IMR-90 (cell line): ENCODE measurements around the gene IRAK2. TPM values are rescaled to one million over a fixed set of nuclear protein-coding genes. Genes with fewer than 3 reads are reported as not detected.

Experiments
- ATAC-seq: fragments of 200-7000 bp; cut with Tn5 transposase; 2 replicates; pipeline ENCODE4 v1.9.1; 2020; ENCODE audit warnings: low read depth, mild to moderate bottlenecking, moderate library complexity
- BruUV-seq: library from RNA; stranded (reverse); fragments of 400-500 nt; replicated peaks from 2 replicates; lab custom pipeline; 2021; lab: Mats Ljungman, UMichigan
- CTCF ChIA-PET: fragments of 300-600 bp; formaldehyde crosslinking; extraction: SDS; loops from one replicate; lab custom pipeline; 2021; ENCODE audit warnings: antibody characterized with exemption; lab: Yijun Ruan, JAX
- POLR2A ChIA-PET: fragments of 300-600 bp; sonication (Branson Sonifier 250); formaldehyde crosslinking; loops from one replicate; lab custom pipeline; 2022; ENCODE audit warnings: antibody characterized with exemption; ENCODE audit not compliant: unreplicated experiment; lab: Charles Lee
- DNase-seq: peaks from one replicate; pipeline ENCODE4 v3.0.0; 2013
- H2AFZ ChIP-seq: replicated peaks from 2 replicates; pipeline ENCODE3; 2013; ENCODE audit warnings: low read length, mild to moderate bottlenecking; ENCODE audit not compliant: poor library complexity
- H2AK5ac ChIP-seq: 2 replicates; pipeline ENCODE4 v1.6.1; 2013; ENCODE audit warnings: low read depth, low read length, inconsistent platforms
- H2AK9ac ChIP-seq: replicated peaks from 2 replicates; pipeline ENCODE3; 2013; ENCODE audit warnings: mild to moderate bottlenecking, low read depth, low read length, moderate library complexity; ENCODE audit not compliant: poor library complexity
- H2BK120ac ChIP-seq: 2 replicates; pipeline ENCODE4 v1.6.1; 2013; ENCODE audit warnings: low read depth, low read length, inconsistent platforms
- H2BK15ac ChIP-seq: 3 replicates; pipeline ENCODE4 v1.6.1; 2013; ENCODE audit warnings: low read depth, low read length, inconsistent platforms
- H2BK20ac ChIP-seq: 2 replicates; pipeline ENCODE4 v1.6.1; 2013; ENCODE audit warnings: low read depth, mild to moderate bottlenecking, inconsistent platforms, low read length, moderate library complexity
- H2BK5ac ChIP-seq: 2 replicates; pipeline ENCODE4 v1.6.1; 2013; ENCODE audit warnings: mild to moderate bottlenecking, low read depth, low read length, inconsistent platforms; ENCODE audit not compliant: poor library complexity, severe bottlenecking
- H3K14ac ChIP-seq: replicated peaks from 2 replicates; pipeline ENCODE4 v1.6.1; 2013; ENCODE audit warnings: low read depth, low read length, inconsistent platforms
- H3K18ac ChIP-seq: 2 replicates; pipeline ENCODE4 v1.6.1; 2013; ENCODE audit warnings: low read depth, low read length, control low read depth
- H3K23ac ChIP-seq: 2 replicates; pipeline ENCODE4 v1.6.1; 2013; ENCODE audit warnings: low read depth, low read length, inconsistent platforms
- H3K27ac ChIP-seq: 2 replicates; pipeline ENCODE4 v1.5.1; 2013; ENCODE audit warnings: mild to moderate bottlenecking, control low read depth, low read length; ENCODE audit not compliant: insufficient read depth
- H3K27me3 ChIP-seq: 2 replicates; pipeline ENCODE4 v1.6.1; 2013; ENCODE audit warnings: low read length; ENCODE audit not compliant: control insufficient read depth, insufficient read depth
- H3K36me3 ChIP-seq: 2 replicates; pipeline ENCODE4 v1.6.1; 2013; ENCODE audit warnings: low read length, mixed read lengths; ENCODE audit not compliant: control insufficient read depth, insufficient read depth
- H3K4ac ChIP-seq: 2 replicates; pipeline ENCODE4 v1.6.1; 2013; ENCODE audit warnings: low read depth, low read length, inconsistent platforms
- H3K4me1 ChIP-seq: 2 replicates; pipeline ENCODE4 v1.6.1; 2013; ENCODE audit warnings: low read length, mixed read lengths; ENCODE audit not compliant: control insufficient read depth, insufficient read depth
- H3K4me2 ChIP-seq: 2 replicates; pipeline ENCODE4 v1.6.1; 2013; ENCODE audit warnings: low read depth, mild to moderate bottlenecking, control low read depth, low read length, moderate library complexity
- H3K4me3 ChIP-seq: 2 replicates; pipeline ENCODE4 v1.5.1; 2013; ENCODE audit warnings: low read depth, mild to moderate bottlenecking, control low read depth, low read length, moderate library complexity; ENCODE audit not compliant: insufficient read depth
- H3K56ac ChIP-seq: 2 replicates; pipeline ENCODE4 v1.6.1; 2013; ENCODE audit warnings: low read length, inconsistent platforms; ENCODE audit not compliant: insufficient read depth; ENCODE audit errors: extremely low read depth
- H3K79me1 ChIP-seq, 2 experiments: 2 replicates each; pipeline ENCODE4 v1.6.1; 2013; ENCODE audit warnings: low read length in 2 of 2, inconsistent platforms in 1 of 2, low read depth in 1 of 2
- H3K9ac ChIP-seq: 2 replicates; pipeline ENCODE4 v1.6.1; 2013; ENCODE audit warnings: low read depth, low read length, control low read depth
- H3K9me1 ChIP-seq: 2 replicates; pipeline ENCODE4 v1.6.1; 2013; ENCODE audit warnings: low read length, inconsistent platforms; ENCODE audit not compliant: insufficient read depth
- H3K9me3 ChIP-seq: 2 replicates; pipeline ENCODE4 v1.6.1; 2013; ENCODE audit warnings: low read length; ENCODE audit not compliant: control insufficient read depth, insufficient read depth
- H4K20me1 ChIP-seq: 2 replicates; pipeline ENCODE4 v1.6.1; 2013; ENCODE audit warnings: low read length, inconsistent platforms; ENCODE audit not compliant: insufficient read depth
- H4K5ac ChIP-seq: 2 replicates; pipeline ENCODE4 v1.6.1; 2013; ENCODE audit warnings: mild to moderate bottlenecking, low read depth, low read length, control low read depth
- H4K8ac ChIP-seq, 2 experiments: 2 replicates each; pipeline ENCODE4 v1.6.1; 2013; ENCODE audit warnings: low read depth in 2 of 2, low read length in 2 of 2, control low read depth in 1 of 2, inconsistent platforms in 1 of 2
- H4K91ac ChIP-seq: 2 replicates; pipeline ENCODE4 v1.6.1; 2013; ENCODE audit warnings: low read depth, low read length, inconsistent platforms; ENCODE audit not compliant: insufficient read depth
- CEBPB ChIP-seq: IDR thresholded peaks from 2 replicates; pipeline ENCODE4 v1.6.1; 2012; ENCODE audit warnings: low read depth, low read length, improper control_type of control experiment
- CHD1 ChIP-seq: IDR thresholded peaks from 2 replicates; pipeline ENCODE4 v1.6.1; 2012; ENCODE audit warnings: low read depth, low read length, improper control_type of control experiment
- MAZ ChIP-seq: IDR thresholded peaks from 2 replicates; pipeline ENCODE4 v1.6.1; 2012; ENCODE audit warnings: low read depth, mild to moderate bottlenecking, low read length, improper control_type of control experiment, moderate library complexity, borderline replicate concordance
- POLR2A ChIP-seq: IDR thresholded peaks from 2 replicates; pipeline ENCODE4 v1.6.1; 2012; ENCODE audit warnings: mild to moderate bottlenecking, low read depth, low read length
- WGBS, 2 experiments: methylation state at CpG; one replicate each; pipeline versions ENCODE4 v1.1.5 to v1.1.7; 2013; ENCODE audit warnings: missing lambda C conversion rate in 2 of 2; ENCODE audit not compliant: insufficient read length in 1 of 2; ENCODE audit errors: extremely low coverage in 2 of 2; 5-methylcytosine and 5-hydroxymethylcytosine counted together
- dilution Hi-C: fragments of 300-500 bp; cut with HindIII; formaldehyde crosslinking; loops from one replicate; pipeline ENCODE4 v1.14.3; 2018; ENCODE audit warnings: low sequenced_read_pairs; ENCODE audit not compliant: unreplicated experiment
- in situ Hi-C: fragments of 300-500 bp; cut with MboI; formaldehyde crosslinking; loops from 3 replicates; pipeline ENCODE4 v1.14.3; 2019; ENCODE audit warnings: low sequenced_read_pairs, inconsistent platforms, mixed read lengths
- intact Hi-C: fragments of 100-400 bp; cut with micrococcal nuclease; formaldehyde crosslinking; loops from 2 replicates; pipeline ENCODE4 v1.10.0; 2022
- polyA plus RNA-seq, 3 experiments: library from polyadenylated mRNA; depleted of rRNA; stranded (reverse); fragments of >200 nt; gene quantifications; 2 replicates each; pipeline ENCODE4 v1.2.3, GENCODE V29; 2012; ENCODE audit warnings: low replicate concordance in 1 of 3
- total RNA-seq: library from RNA; depleted of rRNA; stranded (reverse); fragments of >200 nt; gene quantifications from 2 replicates; pipeline ENCODE4 v1.2.3, GENCODE V29; 2012

The IRAK2 gene
- total and polyA plus RNA-seq, 2 of the 4 experiments (the other 2 are of a cell fraction), result 6.9 to 8.1 TPM

DNA sequence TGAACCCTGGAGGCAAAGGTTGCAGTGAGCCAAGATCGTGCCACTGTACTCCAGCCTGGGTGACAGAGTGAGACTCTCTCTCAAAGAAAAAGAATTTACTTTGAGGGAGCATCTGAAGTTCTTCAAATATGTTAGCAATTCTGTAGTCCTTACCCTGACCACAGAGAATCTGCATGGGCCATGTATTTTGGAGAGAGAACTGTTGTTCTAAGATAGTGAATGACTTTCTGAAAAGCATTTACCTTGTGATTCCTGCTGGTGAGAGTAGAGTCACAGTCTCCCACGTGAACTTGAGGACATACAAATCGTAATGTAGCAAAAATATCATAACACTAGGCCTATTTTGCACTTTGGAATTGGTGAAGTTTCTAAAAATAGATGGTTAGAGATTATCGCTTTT lies 45.3 kb upstream of the IRAK2 start:
- H3K27me3 ChIP-seq, result no peaks in the 10 kb centered on the region
- ChIA-PET CTCF (interaction anchor here (1.0 kb wide), 1 partner anchor 144 kb away, joined by 3 read pairs; no protein-coding TSS in a partner anchor), POLR2A (no interaction called here)
- dilution Hi-C loops (no loop called here), intact Hi-C loops (loop anchor here (10.0 kb wide), 1 partner anchor 135 kb away; the partner anchor contains the start of gene EMC3), in situ Hi-C loops (no loop called here)
- H2BK5ac ChIP-seq, result no peak overlapping the region
- no peak overlapping the region for H3K23ac ChIP-seq
- H3K4me1 ChIP-seq, result peaks cover 2% of the 10 kb centered on the region; the same call in 1 of the 2 replicates
- H3K9me1 ChIP-seq, result peaks cover 8% of the 10 kb centered on the region
- DNase-seq, result no peak
- H3K14ac ChIP-seq, result no peak overlapping the region
- no peak for ATAC-seq
- H4K5ac ChIP-seq, result no peak overlapping the region
- H2AK9ac ChIP-seq, result no peak overlapping the region
- H2AFZ ChIP-seq, result no peak overlapping the region
- no peak overlapping the region for H2BK120ac ChIP-seq
- peaks cover 29 to 54% of the 10 kb centered on the region in 2 experiments for H3K79me1 ChIP-seq
- no peak overlapping the region for H4K91ac ChIP-seq
- no peak overlapping the region for H3K56ac ChIP-seq
- H3K4me2 ChIP-seq, result no peak overlapping the region
- H3K27ac ChIP-seq, result no peak overlapping the region
- H3K9ac ChIP-seq, result no peak overlapping the region
- no peak overlapping the region for H3K4me3 ChIP-seq
- no peak overlapping the region for H4K8ac ChIP-seq
- WGBS, 2 experiments, result no CpG with 5 or more reads among the region's 4 CpGs
- no peak overlapping the region for H3K4ac ChIP-seq
- TF ChIP-seq POLR2A (no peak), CHD1 (no peak), CEBPB (no peak), MAZ (no peak)
- H3K36me3 ChIP-seq, result peaks cover 4% of the 10 kb centered on the region
- H2AK5ac ChIP-seq, result no peak overlapping the region
- H2BK15ac ChIP-seq, result no peak overlapping the region
- BruUV-seq, result no TSS peak
- no peaks in the 10 kb centered on the region for H3K9me3 ChIP-seq
- H3K18ac ChIP-seq, result no peak overlapping the region
- H2BK20ac ChIP-seq, result no peak overlapping the region
- peaks cover 53% of the 10 kb centered on the region for H4K20me1 ChIP-seq
